H9 (cell line): ENCODE results near the gene CSMD2. TPM values are rescaled to one million over a fixed set of nuclear protein-coding genes. Genes with fewer than 3 reads are reported as not detected.

Experiments
- DNase-seq: peaks from one replicate; pipeline ENCODE4 v3.0.0-alpha.2; 2017
- H2AFZ ChIP-seq: one replicate; pipeline ENCODE4 v1.6.1; 2013; ENCODE audit warnings: mild to moderate bottlenecking, low read length, control low read depth, moderate library complexity
- H2AK5ac ChIP-seq: 2 replicates; pipeline ENCODE4 v1.6.1; 2013; ENCODE audit warnings: low read length, control low read depth, mixed read lengths; ENCODE audit not compliant: insufficient read length
- H2BK120ac ChIP-seq: one replicate; pipeline ENCODE4 v1.6.1; 2013; ENCODE audit warnings: low read depth, mild to moderate bottlenecking, low read length, control low read depth, inconsistent platforms; ENCODE audit not compliant: poor library complexity, severe bottlenecking
- H2BK12ac ChIP-seq: 2 replicates; pipeline ENCODE4 v1.6.1; 2013; ENCODE audit warnings: low read length, control low read depth, mixed read lengths, low read depth; ENCODE audit not compliant: insufficient read length
- H2BK15ac ChIP-seq: 2 replicates; pipeline ENCODE4 v1.6.1; 2013; ENCODE audit warnings: low read depth, low read length, control low read depth
- H2BK20ac ChIP-seq: one replicate; pipeline ENCODE4 v1.6.1; 2013; ENCODE audit warnings: low read depth, mild to moderate bottlenecking, low read length, control low read depth, inconsistent platforms; ENCODE audit not compliant: poor library complexity, severe bottlenecking
- H2BK5ac ChIP-seq: 2 replicates; pipeline ENCODE4 v1.6.1; 2013; ENCODE audit warnings: low read length, control low read depth, mixed read lengths; ENCODE audit not compliant: insufficient read length
- H3K14ac ChIP-seq: 2 replicates; pipeline ENCODE4 v1.6.1; 2013; ENCODE audit warnings: low read length, control low read depth; ENCODE audit not compliant: insufficient read depth
- H3K18ac ChIP-seq: 2 replicates; pipeline ENCODE4 v1.6.1; 2013; ENCODE audit warnings: low read depth, mild to moderate bottlenecking, mixed read lengths, low read length, control low read depth; ENCODE audit not compliant: insufficient read length
- H3K23ac ChIP-seq: 2 replicates; pipeline ENCODE4 v1.6.1; 2013; ENCODE audit warnings: low read length, control low read depth, mixed read lengths, low read depth; ENCODE audit not compliant: insufficient read length
- H3K23me2 ChIP-seq: 2 replicates; pipeline ENCODE4 v1.6.1; 2013; ENCODE audit warnings: low read depth, mild to moderate bottlenecking, mixed read lengths, low read length, control low read depth; ENCODE audit not compliant: insufficient read length, poor library complexity, severe bottlenecking
- H3K27ac ChIP-seq: 2 replicates; pipeline ENCODE4 v1.5.1; 2013; ENCODE audit warnings: low read length, control low read depth, mixed read lengths, low read depth; ENCODE audit not compliant: insufficient read length
- H3K27me3 ChIP-seq: 2 replicates; pipeline ENCODE4 v1.6.1; 2013; ENCODE audit warnings: low read length, control low read depth, inconsistent platforms; ENCODE audit not compliant: insufficient read depth
- H3K4ac ChIP-seq: 2 replicates; pipeline ENCODE4 v1.6.1; 2013; ENCODE audit warnings: low read depth, mild to moderate bottlenecking, control low read depth, inconsistent platforms, low read length, moderate library complexity
- H3K4me1 ChIP-seq: 2 replicates; pipeline ENCODE4 v1.6.1; 2013; ENCODE audit warnings: low read length, control low read depth, inconsistent platforms; ENCODE audit not compliant: insufficient read depth
- H3K4me2 ChIP-seq: 2 replicates; pipeline ENCODE4 v1.6.1; 2013; ENCODE audit warnings: low read length, control low read depth, mixed read lengths; ENCODE audit not compliant: insufficient read length, insufficient read depth
- H3K56ac ChIP-seq: 2 replicates; pipeline ENCODE4 v1.6.1; 2013; ENCODE audit warnings: low read depth, mild to moderate bottlenecking, mixed read lengths, low read length, control low read depth; ENCODE audit not compliant: insufficient read length
- H3K79me1 ChIP-seq: 2 replicates; pipeline ENCODE4 v1.6.1; 2013; ENCODE audit warnings: low read depth, mild to moderate bottlenecking, moderate library complexity, low read length, control low read depth, inconsistent platforms; ENCODE audit not compliant: insufficient read depth, poor library complexity, severe bottlenecking
- H3K79me2 ChIP-seq: 2 replicates; pipeline ENCODE4 v1.6.1; 2013; ENCODE audit warnings: low read length, control low read depth, inconsistent platforms; ENCODE audit not compliant: insufficient read depth
- H3K9ac ChIP-seq: 2 replicates; pipeline ENCODE4 v1.6.1; 2013; ENCODE audit warnings: low read length, control low read depth, mixed read lengths; ENCODE audit not compliant: insufficient read length; ENCODE audit errors: extremely low read depth
- H3K9me3 ChIP-seq: one replicate; pipeline ENCODE4 v1.6.1; 2013; ENCODE audit warnings: low read depth, low read length, inconsistent platforms; ENCODE audit not compliant: control insufficient read depth
- H3T11ph ChIP-seq: one replicate; pipeline ENCODE4 v1.6.1; 2013; ENCODE audit warnings: mild to moderate bottlenecking, low read length, control low read depth, inconsistent platforms
- H4K20me1 ChIP-seq: one replicate; pipeline ENCODE4 v1.6.1; 2013; ENCODE audit not compliant: control insufficient read depth, insufficient read length, insufficient read depth
- H4K5ac ChIP-seq: 2 replicates; pipeline ENCODE4 v1.6.1; 2013; ENCODE audit warnings: low read depth, mild to moderate bottlenecking, mixed read lengths, low read length, control low read depth; ENCODE audit not compliant: insufficient read length
- H4K8ac ChIP-seq: replicated peaks from 2 replicates; pipeline ENCODE4 v1.6.1; 2013; ENCODE audit warnings: low read length, control low read depth, mixed read lengths, low read depth; ENCODE audit not compliant: insufficient read length
- H4K91ac ChIP-seq: 2 replicates; pipeline ENCODE4 v1.6.1; 2013; ENCODE audit warnings: low read depth, mild to moderate bottlenecking, moderate library complexity, mixed read lengths, low read length, control low read depth; ENCODE audit not compliant: insufficient read length
- H3K27ac Mint-ChIP-seq, 3 experiments: 2 replicates in 2 of 3; 3 replicates in 1 of 3; pipeline ENCODE4 v1.8.0; 2020 to 2021; ENCODE audit warnings: mixed read lengths in 3 of 3, mild to moderate bottlenecking in 1 of 3, moderate library complexity in 1 of 3
- H3K27me3 Mint-ChIP-seq: 2 replicates; pipeline ENCODE4 v1.8.0; 2021; ENCODE audit warnings: low read depth, mild to moderate bottlenecking, moderate library complexity, mixed read lengths
- H3K36me3 Mint-ChIP-seq, 3 experiments: 2 replicates in 2 of 3; 3 replicates in 1 of 3; pipeline ENCODE4 v1.8.0; 2020 to 2021; ENCODE audit warnings: low read depth in 3 of 3, mixed read lengths in 3 of 3; ENCODE audit not compliant: insufficient read depth in 1 of 3
- H3K4me1 Mint-ChIP-seq, 2 experiments: 2 replicates each; pipeline ENCODE4 v1.8.0; 2020; ENCODE audit warnings: mixed read lengths in 2 of 2
- H3K4me3 Mint-ChIP-seq, 2 experiments: 2 replicates in 1 of 2; 3 replicates in 1 of 2; pipeline ENCODE4 v1.8.0; 2020 to 2021; ENCODE audit warnings: mild to moderate bottlenecking in 2 of 2, mixed read lengths in 2 of 2, moderate library complexity in 1 of 2
- H3K9me3 Mint-ChIP-seq, 2 experiments: 2 replicates in 1 of 2; 3 replicates in 1 of 2; pipeline ENCODE4 v1.8.0; 2020; ENCODE audit warnings: mild to moderate bottlenecking in 2 of 2, mixed read lengths in 2 of 2, moderate library complexity in 1 of 2
- CTCF ChIP-seq: fragments of 200-600 bp; sonication (generic); conservative IDR thresholded peaks from 3 replicates; pipeline ENCODE4 v1.8.0; 2021; ENCODE audit warnings: antibody characterized with exemption, mild to moderate bottlenecking
- WGBS: extraction: QIAGEN DNeasy Blood & Tissue Kit; methylation state at CpG from one replicate; pipeline ENCODE4 v1.1.7; 2013; ENCODE audit warnings: missing lambda C conversion rate, low lambda C conversion rate, mixed read lengths; ENCODE audit not compliant: insufficient read length; ENCODE audit errors: extremely low coverage; 5-methylcytosine and 5-hydroxymethylcytosine counted together
- total RNA-seq: library from RNA; stranded (reverse); gene quantifications from 2 replicates; pipeline ENCODE4 v1.2.1, GENCODE V29; 2021

Gene CSMD2
- total RNA-seq, 1 experiment from 2014 or later, result 6.4 TPM

- no peaks in the 10 kb centered on the region for H3K9me3 ChIP-seq
- H4K5ac ChIP-seq, result no peak overlapping the region
- no peak overlapping the region for H2AK5ac ChIP-seq
- no peak overlapping the region for H4K91ac ChIP-seq
- H2AFZ ChIP-seq, result no peak overlapping the region
- no peak overlapping the region for H3T11ph ChIP-seq
- no peaks in the 10 kb centered on the region for H3K79me2 ChIP-seq
- H2BK120ac ChIP-seq, result no peak overlapping the region
- H3K14ac ChIP-seq, result no peak overlapping the region
- H3K4ac ChIP-seq, result no peak overlapping the region
- no peak overlapping the region for H3K27ac ChIP-seq
- no peak overlapping the region for H3K4me2 ChIP-seq
- no CpG with 5 or more reads among the region's 2 CpGs for WGBS
- no peaks in the 10 kb centered on the region for H4K20me1 ChIP-seq
- DNase-seq, result no peak
- no peak overlapping the region for H3K56ac ChIP-seq
- H2BK20ac ChIP-seq, result no peak overlapping the region
- Mint-ChIP-seq H3K27me3 (peaks cover 1% of the 10 kb centered on the region; the same call in 1 of the 2 replicates), H3K9me3 (peaks cover 3% of the 10 kb centered on the region in 2 experiments; a peak in 2 of 5 replicates), H3K4me3 (no peak overlapping the region), H3K27ac (no peak overlapping the region; a peak in 1 of 7 replicates), H3K36me3 (peaks cover 0 to 4% (median 0%) of the 10 kb centered on the region in 3 experiments; a peak in 2 of 7 replicates), H3K4me1 (peaks cover 8 to 13% of the 10 kb centered on the region in 2 experiments)
- no peak overlapping the region for H4K8ac ChIP-seq
- no peaks in the 10 kb centered on the region for H3K27me3 ChIP-seq
- H2BK5ac ChIP-seq, result no peak overlapping the region
- H3K23me2 ChIP-seq, result no peaks in the 10 kb centered on the region
- no peaks in the 10 kb centered on the region for H3K79me1 ChIP-seq
- H3K18ac ChIP-seq, result no peak overlapping the region
- H3K4me1 ChIP-seq, result no peaks in the 10 kb centered on the region
- no peak for TF ChIP-seq CTCF
- no peak overlapping the region for H3K9ac ChIP-seq
- H2BK12ac ChIP-seq, result no peak overlapping the region
- H3K23ac ChIP-seq, result no peak overlapping the region
- no peak overlapping the region for H2BK15ac ChIP-seq
Measured at GRCh38 chr1:33895976-33896375, 269.1 kb downstream of the CSMD2 start.
